GM12864 (cell line): ENCODE measurements around the gene DOHH.
A peak's percentile ranks its signal among the peaks of the same experiment; 100 is the strongest.

Source experiments
- DNase-seq: peaks from one replicate; pipeline ENCODE4 v3.0.0-alpha.2; 2011; ENCODE audit warnings: low read depth
- H3K4me3 ChIP-seq: 2 replicates; pipeline ENCODE4 v1.5.1; 2011; ENCODE audit warnings: mild to moderate bottlenecking, low read depth, low read length, control low read depth
- TF ChIP-seq, protein P1 (sequence below): IDR thresholded peaks from 2 replicates; pipeline ENCODE4 v1.5.1; 2011; ENCODE audit warnings: low read depth, mild to moderate bottlenecking, moderate library complexity, low read length, control low read depth, inconsistent platforms; ENCODE audit errors: missing control alignments

DOHH gene

DNA sequence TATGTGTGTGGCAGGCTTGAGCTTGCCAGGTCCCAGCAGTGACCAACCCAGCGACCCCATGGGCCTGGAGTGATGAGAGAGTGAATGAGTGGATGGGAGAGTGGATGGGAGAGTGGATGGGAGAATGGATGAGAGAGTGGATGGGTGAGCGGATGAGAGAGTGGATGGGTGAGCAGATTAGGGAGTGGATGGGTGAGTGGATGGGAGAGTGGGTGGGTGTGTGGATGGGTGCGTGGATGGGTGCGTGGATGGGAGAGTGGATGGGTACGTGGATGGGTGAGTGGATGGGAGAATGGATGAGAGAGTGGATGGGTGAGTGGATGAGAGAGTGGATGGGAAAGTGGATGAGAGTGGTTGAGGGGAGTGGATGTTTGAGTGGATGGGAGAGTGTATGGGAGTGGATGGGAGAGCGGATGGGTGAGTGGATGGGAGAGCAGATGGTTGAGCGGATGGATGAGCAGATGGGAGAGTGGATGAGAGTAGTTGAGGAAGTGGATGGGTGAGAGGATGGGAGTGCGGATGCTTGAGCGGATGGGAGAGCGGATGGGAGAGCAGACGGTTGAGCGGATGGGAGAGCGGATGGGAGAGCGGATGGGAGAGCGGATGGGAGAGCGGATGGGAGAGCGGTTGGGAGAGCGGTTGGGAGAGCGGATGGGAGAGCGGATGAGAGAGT is 28.2 kb upstream of the DOHH start:
- TF ChIP-seq, protein P1, sequence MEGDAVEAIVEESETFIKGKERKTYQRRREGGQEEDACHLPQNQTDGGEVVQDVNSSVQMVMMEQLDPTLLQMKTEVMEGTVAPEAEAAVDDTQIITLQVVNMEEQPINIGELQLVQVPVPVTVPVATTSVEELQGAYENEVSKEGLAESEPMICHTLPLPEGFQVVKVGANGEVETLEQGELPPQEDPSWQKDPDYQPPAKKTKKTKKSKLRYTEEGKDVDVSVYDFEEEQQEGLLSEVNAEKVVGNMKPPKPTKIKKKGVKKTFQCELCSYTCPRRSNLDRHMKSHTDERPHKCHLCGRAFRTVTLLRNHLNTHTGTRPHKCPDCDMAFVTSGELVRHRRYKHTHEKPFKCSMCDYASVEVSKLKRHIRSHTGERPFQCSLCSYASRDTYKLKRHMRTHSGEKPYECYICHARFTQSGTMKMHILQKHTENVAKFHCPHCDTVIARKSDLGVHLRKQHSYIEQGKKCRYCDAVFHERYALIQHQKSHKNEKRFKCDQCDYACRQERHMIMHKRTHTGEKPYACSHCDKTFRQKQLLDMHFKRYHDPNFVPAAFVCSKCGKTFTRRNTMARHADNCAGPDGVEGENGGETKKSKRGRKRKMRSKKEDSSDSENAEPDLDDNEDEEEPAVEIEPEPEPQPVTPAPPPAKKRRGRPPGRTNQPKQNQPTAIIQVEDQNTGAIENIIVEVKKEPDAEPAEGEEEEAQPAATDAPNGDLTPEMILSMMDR, result no peak
- no peak for DNase-seq
- no peak overlapping the region for H3K4me3 ChIP-seq

DNA sequence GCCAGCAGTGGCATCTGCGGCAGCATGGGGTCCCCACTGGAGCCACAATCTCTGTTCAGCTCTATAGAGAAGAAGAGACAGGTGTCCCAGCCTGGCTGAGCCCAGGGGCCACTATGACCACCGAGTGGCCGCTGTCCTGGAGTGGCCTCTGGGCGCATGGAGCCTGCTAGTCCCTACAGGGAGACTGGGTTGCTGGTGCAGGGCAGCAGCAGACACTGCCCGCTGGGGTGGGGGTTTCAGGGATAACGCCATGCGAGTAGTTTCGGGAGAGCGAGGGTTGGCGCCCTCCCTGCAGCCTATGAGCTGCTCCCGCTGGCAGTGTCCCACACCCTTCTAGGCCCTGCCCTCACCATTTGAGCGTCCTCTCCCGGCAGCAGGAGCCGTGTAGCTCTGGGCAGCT is 27.6 kb upstream of the DOHH start:
- H3K4me3 ChIP-seq, result no peak overlapping the region
- no peak for DNase-seq
- TF ChIP-seq, protein P1, result no peak

DNA sequence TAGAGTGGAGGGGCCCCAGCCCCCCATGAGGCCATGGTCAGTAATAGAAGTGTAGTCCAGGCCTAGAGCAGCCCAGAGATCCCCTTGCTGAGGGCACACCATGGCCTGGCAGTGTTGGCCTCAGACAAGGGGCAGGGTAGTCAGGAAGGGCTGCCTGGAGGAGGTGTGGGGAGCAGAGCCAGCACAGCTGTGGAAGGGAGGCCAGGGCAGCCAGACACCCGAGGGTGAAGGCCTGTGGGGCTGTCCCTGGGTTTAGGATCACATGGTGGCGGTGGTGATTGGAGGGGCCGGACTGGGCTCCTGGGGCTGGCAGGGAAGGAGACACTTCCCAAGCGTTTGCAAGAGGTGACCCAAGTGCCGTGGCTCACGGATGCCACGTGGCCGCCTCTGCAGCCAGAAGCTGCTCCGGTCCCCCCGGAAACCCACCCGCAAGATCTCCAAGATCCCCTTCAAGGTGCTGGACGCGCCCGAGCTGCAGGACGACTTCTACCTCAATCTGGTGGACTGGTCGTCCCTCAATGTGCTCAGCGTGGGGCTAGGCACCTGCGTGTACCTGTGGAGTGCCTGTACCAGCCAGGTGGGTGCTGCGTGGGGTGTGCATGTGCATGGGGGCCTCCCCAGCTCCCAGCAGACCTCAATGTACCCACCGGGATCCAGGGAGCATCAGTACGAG is 26.9 kb upstream of the DOHH start:
- DNase-seq, result no peak
- TF ChIP-seq, protein P1, result no peak
- no peak overlapping the region for H3K4me3 ChIP-seq

DNA sequence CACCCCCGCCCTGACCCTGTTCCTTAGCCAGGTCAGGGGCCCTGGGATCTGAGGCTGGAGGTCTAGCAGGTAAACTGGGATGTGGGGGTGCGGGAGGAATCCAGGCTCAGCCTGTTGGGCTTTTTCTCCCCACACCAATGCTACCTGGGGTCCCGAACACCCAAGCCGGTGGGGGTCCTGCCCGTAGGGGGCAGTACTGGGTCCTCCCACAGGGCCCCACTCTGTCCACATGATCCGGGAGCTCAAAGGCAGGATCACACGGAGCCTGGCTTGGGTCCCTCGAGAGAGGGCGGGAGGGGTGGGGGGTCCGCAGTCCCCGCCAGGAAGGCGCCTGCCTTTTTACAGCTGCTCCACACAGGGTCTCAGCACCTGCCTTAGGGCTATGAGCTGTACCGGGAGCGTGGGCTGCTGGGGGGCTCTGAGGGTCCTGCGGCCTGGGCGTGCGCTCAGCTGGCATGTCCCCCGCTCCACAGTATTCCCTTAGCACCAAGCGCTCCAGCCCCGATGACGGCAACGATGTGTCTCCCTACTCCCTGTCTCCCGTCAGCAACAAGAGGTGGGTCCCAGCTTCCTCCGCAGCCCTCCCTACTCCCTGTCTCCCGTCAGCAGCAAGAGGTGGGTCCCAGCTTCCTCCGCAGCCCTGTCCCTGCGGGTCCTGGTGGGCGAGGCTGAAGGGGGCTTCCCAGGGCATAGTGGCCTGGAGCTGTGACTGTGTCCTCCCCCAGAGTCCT is 26.2 kb upstream of the DOHH start:
- no peak overlapping the region for H3K4me3 ChIP-seq
- TF ChIP-seq, protein P1, result peak; percentile 16
- no peak for DNase-seq

DNA sequence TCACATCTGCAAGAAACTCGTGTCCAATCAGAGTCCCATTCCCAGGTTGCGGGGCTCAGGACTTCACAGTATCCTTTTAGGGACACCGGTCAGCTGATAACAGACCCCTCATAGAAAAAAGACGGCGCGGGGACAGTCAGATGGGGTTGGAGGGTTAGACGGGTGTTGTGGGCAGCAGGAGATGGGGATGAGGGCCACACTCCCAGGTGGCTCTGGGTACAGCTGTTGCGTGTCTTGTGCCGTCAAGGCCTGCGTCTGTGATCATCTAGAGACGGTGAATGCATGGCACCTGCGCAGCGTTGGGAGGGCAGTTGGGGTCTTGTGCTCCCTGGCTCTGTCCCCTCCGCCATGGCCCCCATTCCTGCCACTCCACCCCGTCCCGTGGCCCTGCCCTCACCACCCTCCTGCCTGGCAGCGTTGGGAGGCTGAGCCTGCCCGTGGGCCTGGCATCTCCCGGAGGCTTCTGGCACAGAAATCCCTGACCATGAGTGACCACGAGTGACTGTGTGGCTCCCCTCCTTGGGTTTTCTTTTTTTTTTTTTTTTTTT is 24.5 kb upstream of the DOHH start:
- TF ChIP-seq, protein P1, result no peak
- no peak overlapping the region for H3K4me3 ChIP-seq
- DNase-seq, result no peak

DNA sequence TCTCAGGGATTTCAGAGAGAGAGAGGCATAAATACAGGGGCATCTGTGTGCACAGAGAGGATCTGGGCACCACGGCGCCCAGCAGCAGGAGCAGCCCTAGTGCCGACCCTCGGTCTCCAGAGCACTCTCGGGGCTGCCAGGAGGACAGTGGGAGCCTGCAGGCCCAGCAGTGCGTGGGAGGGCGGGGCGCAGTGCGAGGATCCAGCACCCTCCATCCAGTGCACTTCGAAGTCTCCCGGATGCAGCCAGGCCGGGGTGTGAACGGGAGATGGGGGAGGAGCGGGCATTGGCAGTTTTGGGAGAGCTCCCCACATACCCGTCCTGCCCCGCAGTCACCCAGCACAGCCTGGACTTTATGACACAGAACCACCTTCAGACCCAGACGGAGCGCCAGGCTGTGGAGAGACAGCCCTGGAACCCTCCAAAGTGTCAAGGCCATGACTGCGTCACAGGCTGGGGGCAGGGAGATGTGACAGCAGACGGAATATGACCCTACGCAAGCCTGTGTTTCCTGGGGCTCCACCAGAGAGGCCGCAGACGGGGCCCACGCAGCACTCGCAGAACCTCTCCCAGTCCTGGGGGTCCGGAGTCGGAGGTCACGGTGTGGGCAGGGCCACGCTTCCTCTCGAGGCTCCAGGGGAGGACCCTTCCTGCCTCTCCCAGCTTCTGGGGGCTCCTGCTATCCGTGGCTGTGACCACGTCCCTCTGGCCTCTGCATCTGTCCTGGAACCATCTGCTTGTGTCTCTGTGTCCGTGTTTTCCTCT is 23.8 kb upstream of the DOHH start:
- TF ChIP-seq, protein P1, result no peak
- no peak for DNase-seq

More for the DNA sequence above, 23.8 kb upstream of the DOHH start:
- no peak overlapping the region for H3K4me3 ChIP-seq
